OCI-LY1 (cell line): ENCODE measurements around the gene EPHA7.

ENCODE experiments used
- H2AFZ ChIP-seq: fragments of 200-600 bp; sonication (generic), shearing (Covaris generic); 2 replicates; pipeline ENCODE4 v1.6.0; 2014; ENCODE audit warnings: antibody characterized with exemption, mild to moderate bottlenecking, low read length
- H3F3A ChIP-seq: fragments of 200-600 bp; sonication (generic), shearing (Covaris generic); 2 replicates; pipeline ENCODE4 v1.6.0; 2014; ENCODE audit warnings: mild to moderate bottlenecking, antibody characterized with exemption, low read length, moderate library complexity; ENCODE audit not compliant: insufficient read depth
- H3K27ac ChIP-seq: fragments of 200-600 bp; sonication (generic); 2 replicates; pipeline ENCODE4 v1.5.1; 2014; ENCODE audit warnings: low read length, mixed run types, mild to moderate bottlenecking, low read depth; ENCODE audit not compliant: poor library complexity, severe bottlenecking
- H3K27me3 ChIP-seq: fragments of 200-600 bp; sonication (generic); 2 replicates; pipeline ENCODE4 v1.6.0; 2014; ENCODE audit warnings: antibody characterized with exemption, mild to moderate bottlenecking, low read length, moderate library complexity; ENCODE audit not compliant: insufficient read depth
- H3K36me3 ChIP-seq: fragments of 200-600 bp; sonication (generic); 2 replicates; pipeline ENCODE4 v1.6.1; 2014; ENCODE audit warnings: mild to moderate bottlenecking, antibody characterized with exemption, low read length, moderate library complexity, mixed read lengths; ENCODE audit not compliant: insufficient read depth
- H3K4me1 ChIP-seq: fragments of 200-600 bp; sonication (generic); 2 replicates; pipeline ENCODE4 v1.5.1; 2014; ENCODE audit warnings: mild to moderate bottlenecking, low read length, moderate library complexity; ENCODE audit not compliant: insufficient read depth, severe bottlenecking
- H3K4me2 ChIP-seq: fragments of 200-600 bp; sonication (generic), shearing (Covaris generic); 2 replicates; pipeline ENCODE4 v1.6.1; 2014; ENCODE audit warnings: low read length
- H3K4me3 ChIP-seq: fragments of 200-600 bp; sonication (generic); 2 replicates; pipeline ENCODE4 v1.5.1; 2014; ENCODE audit warnings: low read length, low read depth, mild to moderate bottlenecking, mixed read lengths; ENCODE audit not compliant: poor library complexity, severe bottlenecking
- H3K79me2 ChIP-seq: fragments of 200-600 bp; shearing (Covaris generic); 2 replicates; pipeline ENCODE4 v1.6.1; 2016; ENCODE audit warnings: mixed run types, low read length, mixed read lengths; ENCODE audit not compliant: insufficient read depth
- H3K9ac ChIP-seq: fragments of 200-600 bp; sonication (generic), shearing (Covaris generic); 2 replicates; pipeline ENCODE4 v1.6.1; 2014; ENCODE audit warnings: mild to moderate bottlenecking, low read length, mixed read lengths
- H3K9me2 ChIP-seq: fragments of 200-600 bp; sonication (generic), shearing (Covaris generic); 2 replicates; pipeline ENCODE4 v1.6.1; 2014; ENCODE audit warnings: low read depth, mild to moderate bottlenecking, low read length, mixed read lengths
- H3K9me3 ChIP-seq: fragments of 200-600 bp; shearing (Covaris generic); 2 replicates; pipeline ENCODE4 v1.6.1; 2014; ENCODE audit warnings: low read length, mixed read lengths
- H4K20me1 ChIP-seq: fragments of 200-600 bp; sonication (generic), shearing (Covaris generic); 2 replicates; pipeline ENCODE4 v1.6.0; 2016; ENCODE audit warnings: mild to moderate bottlenecking, low read length; ENCODE audit not compliant: insufficient read depth
- EZH2 ChIP-seq: fragments of 200-600 bp; sonication (generic), shearing (Covaris generic); IDR thresholded peaks from 2 replicates; pipeline ENCODE4 v1.8.0; 2017; ENCODE audit warnings: borderline replicate concordance, mixed run types, mild to moderate bottlenecking, antibody characterized with exemption, low read length, moderate library complexity, mixed read lengths
- TF ChIP-seq, protein P1 (sequence below): fragments of 200-600 bp; sonication (generic), shearing (Covaris generic); IDR thresholded peaks from 2 replicates; pipeline ENCODE4 v1.5.1; 2017; ENCODE audit warnings: mild to moderate bottlenecking, antibody characterized with exemption, low read length, moderate library complexity, mixed read lengths

The EPHA7 gene

DNA sequence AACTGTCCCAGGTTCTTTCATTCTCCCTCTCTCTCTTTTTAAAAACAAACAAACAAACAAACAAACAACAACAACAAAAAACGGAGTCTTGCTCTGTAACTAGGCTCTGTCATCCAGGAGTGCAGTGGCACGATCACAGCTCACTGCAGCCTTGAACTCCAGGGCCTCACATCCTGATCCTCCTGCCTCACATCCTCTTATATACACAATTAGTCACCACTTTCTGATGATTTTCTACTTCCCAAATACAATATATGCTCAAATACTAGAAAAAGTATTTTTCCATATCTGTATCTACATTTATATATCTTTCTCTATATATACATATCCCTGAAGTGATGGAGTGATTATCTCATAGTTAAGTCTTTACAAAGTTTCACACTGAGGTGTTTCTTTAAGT, 170.7 kb downstream of the EPHA7 start:
- Histone ChIP-seq H3K9ac (no peak overlapping the region), H3K9me2 (no peaks in the 10 kb centered on the region)

DNA sequence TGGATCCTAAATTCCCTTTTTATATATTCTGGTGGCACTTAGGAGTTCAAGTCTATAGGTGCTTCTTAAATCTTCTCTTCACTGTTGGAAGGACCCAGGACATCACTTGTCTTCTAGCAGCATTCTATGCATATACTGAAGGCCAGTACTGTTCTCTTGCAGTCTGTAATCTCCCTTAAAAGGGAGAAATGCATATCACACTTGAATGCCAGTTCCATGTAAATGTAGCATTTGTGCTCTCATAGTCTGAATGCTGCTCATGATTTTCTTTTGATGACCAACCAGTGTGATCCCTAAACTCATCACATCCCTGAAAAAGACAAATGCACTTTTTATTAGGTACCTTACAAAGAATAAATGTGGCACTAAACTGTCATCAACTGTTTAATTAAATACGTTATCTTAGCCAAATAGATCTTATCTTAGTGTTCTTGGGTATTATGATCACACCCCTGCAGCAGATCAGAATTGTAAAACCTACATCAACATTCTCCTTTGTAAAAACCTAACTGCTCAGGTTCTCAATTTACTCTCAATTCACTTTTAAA, 176.1 kb downstream of the EPHA7 start:
- H4K20me1 ChIP-seq: no peaks in the 10 kb centered on the region
- H3K9me2 ChIP-seq: no peaks in the 10 kb centered on the region
- no peak overlapping the region for H3K9ac ChIP-seq
- H3K27me3 ChIP-seq: no peaks in the 10 kb centered on the region
- no peak overlapping the region for H3K4me3 ChIP-seq
- H3K4me2 ChIP-seq: no peak overlapping the region
- H3F3A ChIP-seq: no peaks in the 10 kb centered on the region
- TF ChIP-seq, protein P1, sequence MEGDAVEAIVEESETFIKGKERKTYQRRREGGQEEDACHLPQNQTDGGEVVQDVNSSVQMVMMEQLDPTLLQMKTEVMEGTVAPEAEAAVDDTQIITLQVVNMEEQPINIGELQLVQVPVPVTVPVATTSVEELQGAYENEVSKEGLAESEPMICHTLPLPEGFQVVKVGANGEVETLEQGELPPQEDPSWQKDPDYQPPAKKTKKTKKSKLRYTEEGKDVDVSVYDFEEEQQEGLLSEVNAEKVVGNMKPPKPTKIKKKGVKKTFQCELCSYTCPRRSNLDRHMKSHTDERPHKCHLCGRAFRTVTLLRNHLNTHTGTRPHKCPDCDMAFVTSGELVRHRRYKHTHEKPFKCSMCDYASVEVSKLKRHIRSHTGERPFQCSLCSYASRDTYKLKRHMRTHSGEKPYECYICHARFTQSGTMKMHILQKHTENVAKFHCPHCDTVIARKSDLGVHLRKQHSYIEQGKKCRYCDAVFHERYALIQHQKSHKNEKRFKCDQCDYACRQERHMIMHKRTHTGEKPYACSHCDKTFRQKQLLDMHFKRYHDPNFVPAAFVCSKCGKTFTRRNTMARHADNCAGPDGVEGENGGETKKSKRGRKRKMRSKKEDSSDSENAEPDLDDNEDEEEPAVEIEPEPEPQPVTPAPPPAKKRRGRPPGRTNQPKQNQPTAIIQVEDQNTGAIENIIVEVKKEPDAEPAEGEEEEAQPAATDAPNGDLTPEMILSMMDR: no peak
- TF ChIP-seq EZH2: no peak
- no peaks in the 10 kb centered on the region for H3K79me2 ChIP-seq
- H3K36me3 ChIP-seq: no peaks in the 10 kb centered on the region
- H3K27ac ChIP-seq: no peak overlapping the region
- no peaks in the 10 kb centered on the region for H3K9me3 ChIP-seq
- H3K4me1 ChIP-seq: no peaks in the 10 kb centered on the region
- H2AFZ ChIP-seq: no peak overlapping the region

More for the DNA sequence above, 170.7 kb downstream of the EPHA7 start:
- Histone ChIP-seq H3K4me1 (no peaks in the 10 kb centered on the region), H3K79me2 (no peaks in the 10 kb centered on the region), H3F3A (no peaks in the 10 kb centered on the region), H4K20me1 (no peaks in the 10 kb centered on the region), H3K4me3 (no peak overlapping the region), H3K36me3 (no peaks in the 10 kb centered on the region), H3K27me3 (no peaks in the 10 kb centered on the region), H3K9me3 (no peaks in the 10 kb centered on the region), H3K4me2 (no peak overlapping the region), H3K27ac (no peak overlapping the region), H2AFZ (no peak overlapping the region)
- TF ChIP-seq EZH2: no peak
- TF ChIP-seq, protein P1: no peak

DNA sequence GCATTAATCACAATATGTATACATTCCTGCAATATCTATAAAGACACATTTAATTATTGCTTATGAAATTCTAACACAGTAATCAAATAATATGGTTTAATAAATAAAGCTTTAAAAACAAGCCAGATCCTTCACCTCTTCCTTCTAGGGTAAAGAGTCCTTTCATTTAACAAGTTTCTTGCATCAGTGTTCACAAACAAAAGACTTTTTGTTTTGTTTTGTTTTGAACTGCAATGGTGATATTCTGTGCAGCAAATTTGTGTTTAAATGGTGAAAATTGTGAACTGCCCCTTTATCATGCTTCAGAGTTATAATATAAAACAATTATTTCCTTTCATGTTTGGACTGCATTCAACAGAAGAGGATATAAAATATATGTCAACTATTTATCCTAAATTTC, 177.3 kb downstream of the EPHA7 start:
- H3K9ac ChIP-seq: no peak overlapping the region
- no peaks in the 10 kb centered on the region for H3K36me3 ChIP-seq
- no peaks in the 10 kb centered on the region for H3K9me3 ChIP-seq
- no peak overlapping the region for H3K4me3 ChIP-seq
- no peaks in the 10 kb centered on the region for H3K9me2 ChIP-seq
- no peaks in the 10 kb centered on the region for H3F3A ChIP-seq
- H3K4me1 ChIP-seq: no peaks in the 10 kb centered on the region
- no peaks in the 10 kb centered on the region for H3K27me3 ChIP-seq
- H3K27ac ChIP-seq: no peak overlapping the region
- TF ChIP-seq EZH2: no peak
- TF ChIP-seq, protein P1: no peak
- no peaks in the 10 kb centered on the region for H3K79me2 ChIP-seq
- no peak overlapping the region for H2AFZ ChIP-seq
- H4K20me1 ChIP-seq: no peaks in the 10 kb centered on the region
- no peak overlapping the region for H3K4me2 ChIP-seq
